ENCODE data around the gene SACM1L.
A peak's percentile ranks its signal among the peaks of the same experiment; 100 is the strongest.
"Not testable (repeated sequence)": the region's sequence is repeated elsewhere in the genome, so short reads cannot be mapped to it uniquely, and the experiment has no call there.

Gene SACM1L

GRCh38 chr3:45742461-45743089 lies 53.4 kb downstream of the SACM1L start:
- DNase-seq (ENCODE audit: low read depth in 3 of 3): no peak

GRCh38 chr3:45746165-45746776 lies 57.1 kb downstream of the SACM1L start:
- DNase-seq (ENCODE audit: low read depth in 3 of 3): no peak

- no peak for DNase-seq (ENCODE audit: low read depth in 3 of 3)
Observed at GRCh38 chr3:45746777-45747622, 57.8 kb downstream of the SACM1L start.

- DNase-seq (ENCODE audit: low read depth in 3 of 3): no peak
Observed at GRCh38 chr3:45748068-45748467, 58.9 kb downstream of the SACM1L start.

- DNase-seq (ENCODE audit: low read depth in 3 of 3): not testable (repeated sequence)
Observed at GRCh38 chr3:45749036-45749600, 59.9 kb downstream of the SACM1L start.

GRCh38 chr3:45749880-45750279 lies 60.7 kb downstream of the SACM1L start:
- DNase-seq (ENCODE audit: low read depth in 3 of 3): no peak

- no peak for DNase-seq (ENCODE audit: low read depth in 3 of 3)
Observed at GRCh38 chr3:45751537-45752242, 62.5 kb downstream of the SACM1L start.

- no peak for DNase-seq (ENCODE audit: low read depth in 3 of 3)
Observed at GRCh38 chr3:45753095-45753494, 63.9 kb downstream of the SACM1L start.

GRCh38 chr3:45754461-45754860 lies 65.3 kb downstream of the SACM1L start:
- no peak for DNase-seq (ENCODE audit: low read depth in 3 of 3)

GRCh38 chr3:45756055-45756454 lies 66.9 kb downstream of the SACM1L start:
- no peak for DNase-seq (ENCODE audit: low read depth in 3 of 3)

GRCh38 chr3:45757141-45757540 lies 67.9 kb downstream of the SACM1L start:
- DNase-seq (ENCODE audit: low read depth in 3 of 3): not testable (repeated sequence)

- no peak for DNase-seq (ENCODE audit: low read depth in 3 of 3)
Observed at GRCh38 chr3:45758871-45759270, 69.7 kb downstream of the SACM1L start.

- no peak for DNase-seq (ENCODE audit: low read depth in 3 of 3)
Observed at GRCh38 chr3:45759851-45760250, 70.7 kb downstream of the SACM1L start.

GRCh38 chr3:45760878-45761711 lies 71.9 kb downstream of the SACM1L start:
- DNase-seq (ENCODE audit: low read depth in 3 of 3): peak in 2 of 3 experiments; percentile 8 to 28

- DNase-seq (ENCODE audit: low read depth in 3 of 3): no peak
Observed at GRCh38 chr3:45761831-45762230, 72.6 kb downstream of the SACM1L start.

GRCh38 chr3:45762647-45763302 lies 73.6 kb downstream of the SACM1L start:
- DNase-seq (ENCODE audit: low read depth in 3 of 3): no peak

GRCh38 chr3:45763303-45763675 lies 74.1 kb downstream of the SACM1L start:
- DNase-seq (ENCODE audit: low read depth in 3 of 3): no peak

GRCh38 chr3:45765266-45765851 lies 76.2 kb downstream of the SACM1L start:
- no peak for DNase-seq (ENCODE audit: low read depth in 3 of 3)

GRCh38 chr3:45765958-45766357 lies 76.8 kb downstream of the SACM1L start:
- DNase-seq (ENCODE audit: low read depth in 3 of 3): no peak

GRCh38 chr3:45771166-45771775 lies 82.1 kb downstream of the SACM1L start:
- DNase-seq (ENCODE audit: low read depth in 3 of 3): no peak

Measured in stimulated activated CD4-positive, alpha-beta T cell treated with anti-CD3 and anti-CD28 coated beads, TNF-alpha, amount 100 ng/mL, for 24 hours (primary cell).